NCI-H2029 treated with DMSO at 0.1 percent for 48 hours (cell line): ENCODE data around the gene CDC7.
"Not testable (repeated sequence)": the region's sequence is repeated elsewhere in the genome, so short reads cannot be mapped to it uniquely, and the experiment has no call there.

ENCODE experiments used
- DNase-seq: peaks from one replicate; lab custom pipeline; 2025; lab: John Stamatoyannopoulos, UW

The CDC7 gene

DNA sequence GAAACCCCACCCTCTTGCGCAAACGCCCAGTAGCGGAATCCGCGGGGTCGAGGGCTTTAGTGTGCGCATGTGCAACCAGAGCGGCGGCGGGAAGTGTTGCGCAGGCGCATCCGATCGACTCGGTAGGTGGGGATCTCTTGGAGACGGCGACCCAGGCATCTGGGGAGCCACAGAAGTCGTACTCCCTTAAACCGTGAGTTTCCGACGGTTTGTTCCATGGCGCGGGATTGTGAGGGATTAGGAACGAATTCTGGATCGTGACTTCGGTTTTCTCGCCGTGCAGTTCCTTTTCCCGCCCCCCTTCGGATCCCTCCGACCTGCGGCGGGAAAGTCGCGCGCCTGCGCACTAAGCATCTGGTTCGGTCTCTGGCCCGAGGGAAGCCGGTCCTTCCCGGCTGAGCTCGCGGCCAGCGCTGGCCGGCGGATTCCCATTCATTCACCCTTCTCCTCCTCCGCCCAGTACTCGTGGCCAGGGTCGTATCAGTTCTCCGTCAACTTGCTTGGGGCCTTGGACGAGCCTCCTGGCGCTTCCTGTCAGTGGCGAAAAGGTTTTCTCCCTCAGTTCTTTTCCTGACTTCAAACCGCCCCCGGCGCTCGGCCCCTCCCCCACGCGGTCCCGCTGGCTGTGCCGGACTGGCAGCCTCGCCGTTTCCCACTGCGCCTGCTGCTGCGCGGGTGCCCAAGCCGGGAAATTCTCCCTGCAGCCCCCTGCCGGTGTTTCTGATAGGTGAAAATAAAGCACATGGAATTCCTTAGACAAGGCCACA is at the start of gene CDC7:
TSS of gene CDC7 (plus strand) at position 96 of the 767 bp plus-strand sequence. CDS start 866 bp downstream, outside the sequence.
- DNase-seq, result peak; percentile 92

DNA sequence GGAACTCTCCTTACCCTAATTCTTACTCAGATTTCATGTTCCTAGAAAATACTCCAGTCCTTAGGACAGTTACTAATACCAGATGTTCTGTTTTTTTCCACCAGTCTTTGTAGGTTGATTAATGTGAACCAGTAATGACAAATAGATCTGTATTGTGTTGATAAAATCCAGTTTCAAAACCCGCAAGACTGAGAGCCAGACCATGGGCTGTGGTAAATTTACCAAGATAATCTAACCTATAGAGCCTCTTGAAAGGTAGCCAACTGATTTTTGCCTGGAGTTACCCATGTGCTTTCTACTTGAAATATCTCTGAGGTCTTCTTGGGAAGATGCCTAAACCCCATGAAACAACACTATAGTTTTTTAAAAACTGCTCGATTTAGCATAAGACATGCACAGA is 46.5 kb upstream of the CDC7 start:
- no peak for DNase-seq

- no peak for DNase-seq
These were observed 45.3 kb upstream of the CDC7 start for GRCh38 chr1:91455334-91455733.

GRCh38 chr1:91455896-91456295 is 44.8 kb upstream of the CDC7 start:
- DNase-seq, result no peak

GRCh38 chr1:91465350-91465749 is 35.3 kb upstream of the CDC7 start:
- DNase-seq, result not testable (repeated sequence)

GRCh38 chr1:91476533-91477217 is 24.0 kb upstream of the CDC7 start:
- DNase-seq, result no peak

- no peak for DNase-seq
These were observed 13.2 kb upstream of the CDC7 start for GRCh38 chr1:91487469-91487868.

DNA sequence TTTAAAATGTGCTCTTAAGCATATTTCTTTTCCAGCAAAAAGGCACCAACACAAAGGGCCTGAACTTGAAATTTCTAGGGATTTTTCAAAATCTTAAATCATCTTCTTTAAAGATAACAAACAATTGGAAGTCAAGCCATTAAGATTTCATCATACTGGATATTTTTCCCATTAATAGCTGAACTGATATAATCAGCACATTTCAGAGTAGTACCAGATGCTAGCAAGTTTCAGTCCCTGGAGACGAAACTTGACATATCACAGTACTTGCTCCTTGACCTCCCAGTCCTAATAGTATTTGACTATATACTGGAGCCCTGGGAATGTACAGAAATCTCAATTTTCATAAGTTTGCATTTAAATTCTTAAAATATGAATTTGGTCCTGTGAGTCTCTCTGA is 10.2 kb upstream of the CDC7 start:
- no peak for DNase-seq

DNA sequence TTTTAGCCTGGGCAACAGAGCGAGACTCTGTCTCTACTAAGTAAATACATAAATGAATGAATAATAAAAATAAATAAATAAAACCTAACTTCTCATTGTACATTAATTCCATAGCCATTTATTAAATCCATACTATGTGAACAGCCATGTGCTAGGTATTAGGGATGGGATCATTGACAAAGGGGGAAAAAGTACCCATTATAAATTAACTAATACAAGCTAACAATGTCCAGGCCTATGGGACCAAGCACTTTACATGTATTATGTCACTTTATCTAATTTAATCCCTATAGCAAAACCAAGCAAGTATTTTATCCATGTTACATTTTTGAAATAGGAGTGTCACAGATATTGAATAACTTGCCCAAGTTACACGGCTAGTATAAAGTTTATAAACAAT is 2.6 kb upstream of the CDC7 start:
- no peak for DNase-seq

DNA sequence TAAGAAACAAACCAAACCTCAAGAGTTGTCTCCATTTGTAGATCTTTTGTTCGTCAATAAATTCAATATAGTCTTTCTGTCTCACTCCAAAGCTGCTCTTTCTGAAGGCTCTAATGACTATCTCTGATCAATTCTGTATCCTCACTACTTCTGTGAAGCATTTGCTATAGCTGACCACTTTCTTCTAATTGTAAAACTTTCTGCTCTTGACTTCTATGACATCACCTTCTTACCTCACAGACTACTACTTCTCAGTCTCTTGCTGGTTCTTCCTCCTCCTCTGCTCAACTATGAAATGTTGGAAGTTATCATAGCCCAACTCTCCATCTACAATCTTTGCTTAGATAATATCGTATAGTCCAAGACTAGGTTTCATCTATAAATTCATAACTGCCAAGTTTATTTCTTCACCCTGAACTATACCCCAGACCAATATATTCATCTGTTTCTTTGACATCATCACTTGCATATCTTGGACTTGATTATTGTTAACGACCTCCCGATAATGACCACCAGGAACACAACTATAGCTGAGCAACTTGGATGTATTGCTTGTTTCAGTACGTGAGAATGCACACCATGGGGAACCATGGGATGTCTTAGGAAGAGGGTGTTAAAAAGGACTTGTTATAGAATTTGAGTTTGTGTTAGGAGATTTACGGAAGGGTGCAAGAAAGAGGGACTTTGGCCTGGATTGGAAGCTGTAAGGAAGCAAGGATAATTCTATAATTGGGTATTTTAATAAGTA is 2.0 kb upstream of the CDC7 start:
- no peak for DNase-seq

DNA sequence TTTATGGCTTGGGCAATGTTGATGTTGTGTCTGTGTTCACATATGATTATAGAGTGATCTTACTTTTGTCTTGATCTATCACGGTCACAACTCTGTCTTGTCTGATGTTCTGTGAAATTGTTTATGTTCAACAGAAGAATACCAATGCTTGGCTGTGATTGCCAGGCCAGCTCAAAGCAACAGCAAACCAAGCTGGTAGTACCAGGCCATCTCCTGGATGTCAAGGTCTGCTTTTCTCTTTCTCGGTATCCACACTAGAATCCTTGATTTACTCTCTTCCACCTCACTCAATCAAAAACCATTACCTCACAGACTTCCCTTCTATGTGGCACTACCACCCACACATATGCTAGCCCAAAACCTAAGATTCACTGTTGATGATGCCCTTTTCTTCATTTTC is 1.3 kb upstream of the CDC7 start:
- DNase-seq, result no peak

- no peak for DNase-seq
These were observed 521 bp upstream of the CDC7 start for GRCh38 chr1:91499904-91500755.

GRCh38 chr1:91501523-91501851 is 836 bp downstream of the CDC7 start:
- DNase-seq, result peak; percentile 91

DNA sequence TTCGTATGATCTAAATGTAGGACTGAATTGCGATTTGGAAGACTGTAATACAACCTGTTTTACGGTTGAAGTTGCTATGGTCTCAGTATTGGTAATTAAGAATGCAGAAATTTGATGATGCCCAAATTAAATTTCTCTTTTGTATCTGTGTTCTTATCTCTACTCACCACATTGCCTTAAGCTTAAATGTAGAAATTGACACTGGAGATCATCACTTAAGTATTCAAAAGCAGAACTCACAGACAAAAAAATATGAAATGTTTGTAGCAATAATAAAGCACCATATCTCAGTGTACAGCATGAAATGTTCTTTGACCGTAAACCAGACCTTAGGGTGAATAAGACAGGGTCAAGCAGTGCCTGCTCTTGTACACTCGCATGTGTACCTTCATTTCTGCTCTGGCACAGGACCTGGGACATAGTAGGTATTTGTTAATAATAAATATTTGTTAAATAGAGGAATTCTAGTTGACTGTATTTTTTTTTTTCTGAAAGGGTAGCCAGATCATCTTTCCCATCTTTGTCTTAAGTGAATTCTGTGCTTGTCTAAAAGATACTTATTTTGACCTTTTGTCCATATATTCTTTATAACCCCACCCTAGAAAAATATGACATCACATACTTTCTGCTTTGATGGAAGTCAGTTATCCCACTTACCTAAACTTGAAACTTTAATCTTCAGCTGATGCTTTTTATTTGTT is 1.5 kb downstream of the CDC7 start:
- peak; percentile 63 for DNase-seq

- no peak for DNase-seq
These were observed 2.1 kb downstream of the CDC7 start for GRCh38 chr1:91502672-91503184.

DNA sequence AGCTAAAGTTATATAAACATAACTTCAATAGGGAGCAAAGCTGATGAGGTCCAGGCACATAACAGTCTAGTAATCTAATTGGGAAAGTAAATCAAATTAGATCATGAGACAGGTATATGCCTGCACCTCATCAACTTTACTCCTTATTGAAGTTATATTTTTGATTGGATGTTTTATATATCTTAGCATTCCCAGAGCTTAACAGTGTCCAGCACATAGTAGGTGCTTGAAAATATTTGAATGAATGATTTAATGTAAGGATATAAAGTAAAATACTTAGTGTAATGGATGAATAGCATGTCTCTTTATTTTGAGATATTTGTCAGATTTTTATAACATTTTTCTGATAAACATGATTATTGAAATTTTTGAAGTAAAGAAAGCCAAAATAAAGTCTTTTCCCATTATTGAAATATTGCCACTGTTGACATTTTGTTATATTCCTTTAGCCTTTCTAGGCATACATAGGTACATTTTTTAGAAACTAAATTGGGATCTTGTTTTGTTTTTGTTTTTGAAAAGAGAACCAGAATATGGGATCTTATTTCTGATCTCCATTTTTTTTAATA is 2.8 kb downstream of the CDC7 start:
- DNase-seq, result no peak

- DNase-seq, result no peak
These were observed 3.4 kb downstream of the CDC7 start for GRCh38 chr1:91503975-91504530.

GRCh38 chr1:91505086-91505485 is 4.4 kb downstream of the CDC7 start:
- DNase-seq, result no peak

DNA sequence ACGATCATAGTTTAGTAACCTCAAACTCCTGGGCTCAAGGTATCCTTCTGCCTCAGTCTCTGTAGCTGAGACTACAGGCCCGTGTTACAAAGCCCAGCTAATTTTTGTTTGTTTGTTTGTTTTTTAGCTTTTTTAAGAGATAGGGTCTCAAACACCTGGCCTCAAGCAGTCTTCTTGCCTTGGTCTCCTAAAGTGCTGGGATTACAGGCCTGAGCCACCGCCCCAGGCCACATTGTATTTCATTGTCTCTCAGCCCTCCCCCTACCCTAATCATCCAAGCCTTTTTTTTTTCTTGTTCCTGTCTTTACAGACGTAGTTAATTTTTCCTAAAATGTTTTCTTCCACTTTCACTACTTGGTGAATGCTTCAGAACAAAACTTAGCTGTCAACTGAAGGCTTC is 5.4 kb downstream of the CDC7 start:
- DNase-seq, result no peak

DNA sequence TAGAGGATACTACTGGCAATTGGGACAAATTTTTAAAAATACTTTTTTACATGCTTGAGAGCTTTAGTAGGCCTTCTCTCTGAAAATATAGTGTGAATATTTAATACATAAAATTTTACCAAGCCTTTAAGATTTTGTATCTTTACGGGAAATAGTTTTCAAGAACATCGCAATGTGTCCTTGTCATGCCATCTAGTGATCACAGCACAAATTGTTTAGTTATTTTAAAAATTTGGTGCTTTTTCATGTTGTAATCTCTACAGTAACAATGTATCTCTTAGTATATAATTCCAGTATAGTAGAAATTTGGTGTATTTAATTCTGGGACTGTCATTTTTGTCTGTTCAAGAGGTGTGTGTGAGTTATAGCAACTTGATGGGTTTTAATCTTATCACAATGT is 6.7 kb downstream of the CDC7 start:
- DNase-seq, result no peak

DNA sequence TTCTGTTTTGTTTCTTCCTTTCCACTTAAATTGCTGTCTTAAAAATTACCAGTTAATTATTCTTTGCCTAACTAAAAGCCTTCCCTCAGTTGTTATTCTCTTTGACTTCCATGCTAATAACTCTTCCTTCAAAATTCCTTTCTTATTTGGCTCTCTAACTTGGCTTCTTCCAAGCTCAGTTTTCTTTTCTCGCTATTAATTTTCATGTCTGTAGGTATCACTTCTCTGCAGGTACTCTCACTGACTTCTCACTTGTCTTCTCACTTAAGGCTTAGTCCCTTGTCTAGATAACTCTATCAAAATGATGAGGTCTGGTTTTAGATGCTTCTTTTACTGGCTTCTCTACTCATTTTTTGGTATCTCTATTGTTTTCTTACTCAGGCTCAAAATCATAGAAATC is 10.1 kb downstream of the CDC7 start:
- no peak for DNase-seq
